NCI-H2227 (cell line): ENCODE results near the gene LGR4.

Experiments
- DNase-seq: peaks from one replicate; lab custom pipeline; 2025; ENCODE audit not compliant: unreplicated experiment; lab: John Stamatoyannopoulos, UW

LGR4 gene

GRCh38 chr11:27433742-27434141, 38.8 kb downstream of the LGR4 start:
- no peak for DNase-seq

DNA sequence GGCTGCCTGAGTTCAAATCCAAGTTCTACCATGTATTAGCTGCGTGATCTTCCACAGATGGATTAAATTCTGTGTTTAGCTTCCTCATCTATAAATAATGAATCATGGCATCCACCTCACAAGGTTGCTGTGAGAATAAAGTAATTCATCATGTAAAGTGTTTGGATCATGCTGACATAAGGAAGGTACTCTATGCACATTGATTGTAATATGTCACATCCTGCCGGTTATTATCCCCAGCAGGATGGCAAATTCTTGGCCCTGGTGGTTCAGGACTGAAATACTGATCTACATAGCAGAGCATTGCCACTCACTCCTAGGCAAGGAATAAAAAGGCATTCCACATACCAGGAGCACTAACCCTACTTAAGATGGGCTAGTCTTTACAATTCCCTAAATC, 40.8 kb downstream of the LGR4 start:
- DNase-seq = no peak

DNA sequence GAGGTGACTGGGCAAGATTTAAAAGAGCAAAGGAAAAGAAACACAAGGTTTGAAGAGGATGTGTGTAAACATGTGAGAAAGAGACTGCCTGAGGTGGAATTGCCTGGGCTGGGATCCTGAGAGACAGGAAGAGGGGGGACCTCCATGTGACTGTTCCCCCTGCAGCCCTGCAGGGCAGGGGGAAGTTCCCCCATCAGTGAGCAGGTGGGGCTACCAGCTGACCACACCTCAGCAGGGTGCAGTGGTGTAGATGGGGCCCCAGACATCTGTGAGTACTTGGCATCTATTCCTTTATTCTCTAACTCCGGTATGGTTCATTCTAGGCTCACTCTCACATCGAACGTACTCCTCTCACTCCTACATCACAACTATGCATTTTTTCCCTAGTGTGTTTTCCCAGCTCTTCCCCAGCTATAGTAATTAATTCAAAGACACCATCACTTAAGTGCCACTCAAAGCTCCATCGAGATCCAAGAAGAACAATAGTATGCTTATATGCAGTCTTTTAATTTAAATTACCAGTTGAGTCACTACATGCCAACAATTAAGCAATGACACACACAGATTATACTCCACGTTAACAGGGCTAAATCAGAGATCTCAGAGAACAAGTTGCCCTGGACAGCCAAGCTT, 42.7 kb downstream of the LGR4 start:
- DNase-seq = no peak

DNA sequence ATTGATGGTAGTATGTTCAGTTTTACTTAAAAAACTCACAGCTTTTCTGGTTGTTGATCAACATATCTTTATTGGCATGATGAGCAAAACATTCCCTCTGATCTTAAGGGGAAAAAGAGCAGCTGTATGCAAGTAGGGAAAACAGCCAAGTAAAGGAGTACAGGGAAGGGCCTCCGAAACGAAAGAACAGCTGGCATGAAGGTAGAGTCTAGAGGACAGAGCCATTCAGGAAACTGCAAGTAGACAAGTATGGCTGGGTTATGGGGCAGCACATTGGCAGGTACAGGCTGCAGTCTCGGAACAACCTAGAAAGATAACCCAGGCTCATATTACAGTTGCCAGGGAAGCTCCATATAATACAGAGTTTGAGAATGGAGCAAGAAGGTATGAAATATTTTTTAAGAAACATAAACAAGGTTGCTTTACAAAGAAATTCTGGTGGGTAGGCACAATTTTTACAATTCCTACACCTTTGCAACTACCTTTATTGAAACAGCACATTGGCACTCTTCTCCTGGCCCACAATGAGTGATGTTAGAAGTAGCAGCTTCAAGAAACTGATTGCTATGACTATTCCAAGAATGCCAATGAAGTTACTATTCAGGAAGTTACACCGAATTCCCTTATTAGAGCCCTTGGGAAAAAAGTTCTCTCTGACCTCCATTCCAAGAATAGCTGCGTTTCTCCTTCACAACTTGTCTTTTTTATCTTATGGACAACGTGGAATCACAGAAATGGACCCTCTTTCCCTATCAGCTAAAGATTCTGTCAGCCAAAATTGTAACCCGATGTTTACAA, 45.2 kb downstream of the LGR4 start:
- no peak for DNase-seq

- DNase-seq = no peak
Measured at GRCh38 chr11:27425814-27426213, 46.8 kb downstream of the LGR4 start.

DNA sequence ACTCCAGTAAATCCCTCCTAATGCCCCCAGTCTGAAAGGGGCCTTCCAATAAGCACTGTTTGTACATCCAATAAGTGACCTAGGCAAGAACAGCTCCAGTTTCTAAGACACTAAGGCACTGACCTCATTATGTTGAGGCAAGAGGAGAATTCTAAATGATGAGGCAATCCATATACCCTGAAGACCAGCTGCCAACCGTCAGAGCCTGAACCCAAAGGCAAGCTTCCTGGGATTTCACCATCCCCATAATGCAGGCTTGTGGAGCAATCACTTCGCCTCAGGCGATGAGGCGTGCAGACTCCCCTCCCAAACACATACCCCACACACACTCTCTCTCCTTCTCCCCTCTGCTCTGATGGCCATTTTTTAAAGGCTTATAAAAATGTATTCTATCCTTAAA, 49.5 kb downstream of the LGR4 start:
- DNase-seq = peak; percentile 38

- no peak for DNase-seq
Measured at GRCh38 chr11:27421819-27422494, 50.6 kb downstream of the LGR4 start.

DNA sequence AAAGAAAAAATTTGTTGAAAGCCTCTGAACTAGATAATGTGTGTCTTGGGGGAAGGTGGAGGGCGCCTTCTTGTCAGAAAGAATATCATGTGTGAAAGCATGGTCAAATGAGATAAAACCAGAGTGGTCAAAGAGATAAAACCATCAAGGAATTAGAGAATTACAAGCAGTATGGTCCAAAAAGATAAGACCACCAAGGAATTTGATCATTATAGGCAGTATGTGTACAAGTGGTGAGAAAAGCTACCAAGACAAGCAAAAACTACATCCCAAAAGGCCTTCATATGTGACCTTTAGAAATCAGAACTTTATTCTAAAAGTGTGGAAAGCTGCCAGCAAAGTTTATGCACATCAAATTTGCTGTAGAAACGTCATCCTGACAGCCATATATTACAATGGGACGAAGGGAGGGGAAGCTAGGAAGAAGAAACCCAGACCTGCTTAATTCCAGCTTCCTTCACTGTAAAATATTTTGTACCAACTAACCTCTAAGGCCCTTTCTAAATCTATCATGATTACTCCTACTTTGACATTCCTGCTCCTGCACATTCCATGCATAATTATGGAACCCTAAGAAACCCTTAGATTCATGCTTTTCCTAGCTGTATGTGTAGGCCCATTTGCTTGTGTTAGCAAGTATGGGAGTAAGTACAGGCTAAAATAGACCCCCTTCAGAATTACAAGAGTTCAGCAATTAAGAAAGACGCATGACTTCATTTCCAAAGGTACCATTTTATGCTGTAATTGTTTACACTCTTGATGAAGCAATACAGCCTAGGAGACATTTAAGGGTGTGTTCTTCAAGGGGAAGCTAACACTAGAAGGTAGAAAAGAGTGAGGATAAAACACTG, 51.6 kb downstream of the LGR4 start:
- DNase-seq = no peak

GRCh38 chr11:27420217-27420616, 52.4 kb downstream of the LGR4 start:
- DNase-seq = no peak

DNA sequence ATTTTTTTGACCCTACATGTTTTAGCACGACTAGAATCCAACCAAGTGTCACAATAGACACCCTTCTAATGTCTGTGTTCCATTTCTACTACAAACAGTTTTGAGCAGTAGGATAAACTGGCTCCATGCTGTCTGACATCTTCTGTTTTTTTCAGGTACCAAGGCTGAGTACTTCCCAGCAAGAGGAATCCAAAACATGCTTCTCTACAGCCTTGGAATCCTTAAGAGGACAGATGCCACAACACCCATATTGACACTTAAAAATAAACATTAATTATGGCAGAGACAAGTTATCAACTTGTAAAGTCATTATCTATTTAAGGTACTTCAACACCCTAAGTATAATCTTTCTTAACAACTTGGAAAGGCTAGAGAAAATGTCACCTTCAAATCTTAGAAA, 54.2 kb downstream of the LGR4 start:
- no peak for DNase-seq

- DNase-seq = no peak
Measured at GRCh38 chr11:27416568-27417176, 55.9 kb downstream of the LGR4 start.

DNA sequence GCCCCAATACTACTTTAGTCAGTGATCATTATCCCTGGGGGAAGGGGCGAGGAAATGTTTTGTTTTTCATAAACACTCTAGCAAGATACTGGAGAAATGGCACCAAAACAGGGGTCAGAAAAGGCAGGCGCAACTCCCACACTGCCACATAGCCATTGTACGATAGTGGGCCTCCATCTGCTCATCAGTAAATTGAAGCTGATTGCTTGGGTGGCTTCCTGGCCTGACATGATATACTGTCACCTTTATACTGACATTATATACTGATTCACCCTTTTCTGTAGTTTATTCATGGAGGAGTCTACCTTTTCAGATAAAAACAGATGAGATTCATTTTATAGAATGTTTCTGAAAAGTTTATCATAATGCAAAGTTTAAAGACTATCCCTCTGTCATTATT, 57.9 kb downstream of the LGR4 start:
- peak; percentile 78 for DNase-seq

DNA sequence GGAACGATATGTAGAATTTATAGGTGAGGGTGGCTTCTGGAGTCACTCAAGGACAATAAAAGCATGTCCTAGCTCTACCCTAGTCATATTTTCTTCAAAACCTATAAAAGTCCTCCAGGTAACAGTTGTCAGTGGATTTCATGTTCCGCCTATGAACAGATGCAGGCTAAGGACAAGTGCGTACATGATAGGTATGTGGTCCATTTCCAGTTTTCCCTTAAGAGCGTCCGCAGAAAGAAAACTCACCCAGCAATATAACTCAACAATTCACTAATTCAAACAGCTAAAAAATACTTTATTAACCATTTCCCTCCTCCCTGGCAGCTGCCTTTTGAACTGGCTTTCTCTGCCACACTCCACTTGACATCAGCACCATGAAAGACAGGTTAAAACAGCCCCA, 59.4 kb downstream of the LGR4 start:
- no peak for DNase-seq

GRCh38 chr11:27412192-27412691, 60.3 kb downstream of the LGR4 start:
- peak; percentile 24 for DNase-seq

- DNase-seq = no peak
Measured at GRCh38 chr11:27411328-27411727, 61.3 kb downstream of the LGR4 start.

GRCh38 chr11:27410272-27410671, 62.3 kb downstream of the LGR4 start:
- no peak for DNase-seq

DNA sequence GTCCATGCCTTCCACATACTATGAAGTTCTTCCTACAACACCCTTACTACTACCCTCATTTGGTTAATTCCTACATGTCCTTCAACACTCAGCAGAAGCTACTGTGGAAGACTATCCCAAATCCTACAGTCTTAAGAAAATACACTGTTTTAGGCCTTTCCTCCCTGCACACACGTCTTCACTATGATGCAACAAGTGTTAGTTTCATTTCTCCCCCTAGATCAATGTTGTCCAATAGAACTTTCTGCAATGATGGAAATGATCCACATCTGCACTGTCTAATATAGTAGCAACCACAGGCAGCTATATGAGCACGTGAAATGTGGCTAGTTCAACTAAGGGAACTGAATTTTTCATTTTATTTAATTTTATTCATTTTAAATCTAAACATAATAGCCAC, 62.8 kb downstream of the LGR4 start:
- DNase-seq = no peak

DNA sequence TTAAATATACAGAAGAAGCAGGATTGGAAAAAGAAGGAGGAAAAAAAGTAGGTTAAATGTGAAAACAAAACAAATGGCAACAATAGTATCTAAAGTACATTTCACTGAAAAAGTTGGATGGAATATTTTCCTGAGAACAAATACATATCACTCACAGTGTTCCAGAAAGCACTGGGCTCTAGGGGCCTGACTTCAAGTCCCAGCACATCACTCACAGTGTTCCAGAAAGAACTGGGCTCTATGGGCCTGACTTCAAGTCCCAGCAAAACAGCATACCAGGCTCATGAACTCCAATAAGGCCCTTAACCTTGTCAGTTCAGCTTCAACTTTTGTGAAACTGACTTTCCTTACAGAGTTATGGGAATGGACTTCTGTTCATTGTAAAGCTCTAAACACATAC, 63.5 kb downstream of the LGR4 start:
- no peak for DNase-seq

DNA sequence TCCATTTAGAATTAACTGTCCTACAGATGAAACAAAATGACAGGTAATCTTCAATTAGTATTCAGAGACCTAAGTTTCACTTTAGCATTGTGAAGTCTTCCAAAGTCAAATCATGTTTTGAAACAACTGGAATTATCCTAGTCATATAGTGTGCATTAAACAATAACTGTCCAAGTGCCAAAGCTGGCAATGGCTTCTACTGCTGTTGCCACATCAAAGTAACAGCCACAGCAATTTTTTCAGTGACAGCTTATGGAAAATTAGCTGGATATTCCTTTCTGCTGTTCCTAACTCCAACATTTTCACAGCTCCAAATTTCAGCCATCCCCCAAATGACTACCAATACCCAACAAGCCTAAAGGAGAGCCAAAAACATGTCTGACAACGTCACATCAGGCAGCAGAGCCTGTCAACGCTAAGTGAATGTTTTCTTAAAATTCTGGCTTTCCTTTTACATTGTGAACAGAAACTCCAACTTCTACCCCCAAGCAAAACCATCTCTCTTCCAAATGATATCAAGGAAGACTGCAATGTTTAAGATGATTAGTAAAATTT, 64.3 kb downstream of the LGR4 start:
- no peak for DNase-seq
